ENCODE results near the gene CARD11. TPM values are rescaled to one million over a fixed set of nuclear protein-coding genes. Genes with fewer than 3 reads are reported as not detected.

Gene CARD11
- polyA plus RNA-seq, 1 donor from 2014 or later = not detected

GRCh38 chr7:2862831-2863361, 180.8 kb downstream of the CARD11 start (continued):
- TF ChIP-seq EP300 (conservative IDR thresholded peaks at IDR 0.05; ENCODE audit: poor library complexity, severe bottlenecking) = no peak
- TF ChIP-seq MXI1 (conservative IDR thresholded peaks at IDR 0.05; ENCODE audit: poor library complexity, severe bottlenecking) = no peak

- Histone ChIP-seq H3K27ac (ENCODE audit: low read length) (no peak overlapping the region), H3K4me2 (ENCODE audit: low read length) (no peak overlapping the region), H3K27me3 (ENCODE audit: insufficient read depth, low read depth, low read length) (no peaks in the 10 kb centered on the region), H3K9me3 (ENCODE audit: low read length) (no peaks in the 10 kb centered on the region), H2AFZ (ENCODE audit: low read depth, low read length) (no peak overlapping the region), H4K20me1 (ENCODE audit: insufficient read depth) (no peaks in the 10 kb centered on the region), H3K79me2 (replicated peaks; ENCODE audit: insufficient read depth, low read length) (no peaks in the 10 kb centered on the region), H3K9me2 (ENCODE audit: insufficient read depth, low read length) (no peaks in the 10 kb centered on the region), H3K36me3 (ENCODE audit: insufficient read depth, low read length) (no peaks in the 10 kb centered on the region), H3F3A (ENCODE audit: insufficient read depth, low read length, poor library complexity, severe bottlenecking) (no peaks in the 10 kb centered on the region), H3K4me3 (ENCODE audit: low read length) (no peak overlapping the region), H3K9ac (ENCODE audit: low read length) (no peak overlapping the region)
- TF ChIP-seq REST (IDR thresholded peaks at IDR 0.05; ENCODE audit: borderline replicate concordance) (no peak), EP300 (conservative IDR thresholded peaks at IDR 0.05; ENCODE audit: poor library complexity, severe bottlenecking) (no peak), MXI1 (conservative IDR thresholded peaks at IDR 0.05; ENCODE audit: poor library complexity, severe bottlenecking) (no peak), CTCF (IDR thresholded peaks at IDR 0.05; ENCODE audit: poor library complexity, severe bottlenecking) (no peak)
These were observed 182.2 kb downstream of the CARD11 start for GRCh38 chr7:2861509-2861908.

- Histone ChIP-seq H3K9me3 (ENCODE audit: low read length) (no peaks in the 10 kb centered on the region), H3K4me3 (ENCODE audit: low read length) (no peak overlapping the region), H4K20me1 (ENCODE audit: insufficient read depth) (no peaks in the 10 kb centered on the region), H3K4me2 (ENCODE audit: low read length) (no peak overlapping the region), H3K27ac (ENCODE audit: low read length) (no peak overlapping the region), H3K36me3 (ENCODE audit: insufficient read depth, low read length) (no peaks in the 10 kb centered on the region), H3K79me2 (replicated peaks; ENCODE audit: insufficient read depth, low read length) (no peaks in the 10 kb centered on the region), H3K9ac (ENCODE audit: low read length) (no peak overlapping the region), H3K9me2 (ENCODE audit: insufficient read depth, low read length) (no peaks in the 10 kb centered on the region), H3K27me3 (ENCODE audit: insufficient read depth, low read depth, low read length) (no peaks in the 10 kb centered on the region), H2AFZ (ENCODE audit: low read depth, low read length) (no peak overlapping the region), H3F3A (ENCODE audit: insufficient read depth, low read length, poor library complexity, severe bottlenecking) (no peaks in the 10 kb centered on the region)
- TF ChIP-seq REST (IDR thresholded peaks at IDR 0.05; ENCODE audit: borderline replicate concordance) = no peak
- TF ChIP-seq SMC3 (conservative IDR thresholded peaks at IDR 0.05; ENCODE audit: poor library complexity) = no peak
- TF ChIP-seq EP300 (conservative IDR thresholded peaks at IDR 0.05; ENCODE audit: poor library complexity, severe bottlenecking) = no peak
- no peak for TF ChIP-seq RAD21 (conservative IDR thresholded peaks at IDR 0.05)
- no peak for TF ChIP-seq CTCF (IDR thresholded peaks at IDR 0.05; ENCODE audit: poor library complexity, severe bottlenecking)
- no peak for TF ChIP-seq MXI1 (conservative IDR thresholded peaks at IDR 0.05; ENCODE audit: poor library complexity, severe bottlenecking)
- no peak for TF ChIP-seq POLR2AphosphoS5 (IDR thresholded peaks at IDR 0.05)
- TF ChIP-seq EZH2 (IDR thresholded peaks at IDR 0.05; ENCODE audit: borderline replicate concordance, insufficient read depth, low read length, poor library complexity, severe bottlenecking) = no peak
- TF ChIP-seq TAF1 (IDR thresholded peaks at IDR 0.05; ENCODE audit: low read depth) = no peak
These were observed 183.0 kb downstream of the CARD11 start for GRCh38 chr7:2860627-2861133.
